ENCODE data around the gene CTSL.

Gene CTSL

GRCh38 chr9:87701491-87701890 is 24.4 kb upstream of the CTSL start:
- Histone ChIP-seq H3K27ac (ENCODE audit: low read depth in 2 of 2, low read length in 2 of 2) (no peak overlapping the region), H3K36me3 (ENCODE audit: control insufficient read depth in 2 of 2, insufficient read depth in 2 of 2, low read length in 2 of 2) (peaks cover 4 to 6% of the 10 kb centered on the region in 2 donors), H3K4me1 (ENCODE audit: control insufficient read depth in 2 of 2, insufficient read depth in 2 of 2, low read length in 2 of 2) (no peaks in the 10 kb centered on the region), H3K9ac (ENCODE audit: low read depth in 1 of 2, low read length in 2 of 2) (no peak overlapping the region), H3K4me3 (ENCODE audit: low read length in 2 of 2) (no peak overlapping the region), H3K27me3 (ENCODE audit: control insufficient read depth in 2 of 2, insufficient read depth in 2 of 2, low read length in 2 of 2) (no peaks in the 10 kb centered on the region), H3K9me3 (ENCODE audit: control insufficient read depth in 2 of 2, low read length in 2 of 2) (no peaks in the 10 kb centered on the region)

DNA sequence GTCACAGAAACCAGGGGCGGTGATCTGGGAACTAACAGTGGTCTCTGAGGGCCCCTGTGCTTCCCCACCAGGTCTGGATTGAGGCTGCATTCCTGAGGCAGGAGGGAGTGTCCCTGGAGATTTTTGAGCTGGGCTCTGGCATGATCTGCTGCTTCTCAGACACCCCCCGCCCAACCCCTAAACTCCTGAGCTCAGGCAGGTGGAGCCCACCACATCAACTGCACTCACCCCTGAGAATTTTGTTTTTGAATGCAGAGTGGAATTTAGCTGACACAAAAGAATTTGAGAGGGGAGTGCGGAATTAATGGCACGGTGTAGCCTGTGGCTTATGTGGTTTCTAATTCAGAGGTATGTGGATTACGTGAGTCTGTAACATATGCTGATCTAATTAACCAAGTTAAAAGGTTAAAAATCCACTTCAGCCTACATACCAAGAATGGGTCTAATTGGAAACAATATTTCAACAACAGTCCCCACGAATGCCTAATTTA is 23.9 kb upstream of the CTSL start:
- H3K27ac ChIP-seq (ENCODE audit: low read depth in 2 of 2, low read length in 2 of 2): no peak overlapping the region
- no peaks in the 10 kb centered on the region for H3K27me3 ChIP-seq (ENCODE audit: control insufficient read depth in 2 of 2, insufficient read depth in 2 of 2, low read length in 2 of 2)
- no peaks in the 10 kb centered on the region for H3K4me1 ChIP-seq (ENCODE audit: control insufficient read depth in 2 of 2, insufficient read depth in 2 of 2, low read length in 2 of 2)
- H3K9ac ChIP-seq (ENCODE audit: low read depth in 1 of 2, low read length in 2 of 2): no peak overlapping the region
- peaks cover 4 to 11% of the 10 kb centered on the region in 2 donors for H3K36me3 ChIP-seq (ENCODE audit: control insufficient read depth in 2 of 2, insufficient read depth in 2 of 2, low read length in 2 of 2)
- H3K9me3 ChIP-seq (ENCODE audit: control insufficient read depth in 2 of 2, low read length in 2 of 2): no peaks in the 10 kb centered on the region
- H3K4me3 ChIP-seq (ENCODE audit: low read length in 2 of 2): no peak overlapping the region

GRCh38 chr9:87702921-87703320 is 23.0 kb upstream of the CTSL start:
- Histone ChIP-seq H3K9me3 (ENCODE audit: control insufficient read depth in 2 of 2, low read length in 2 of 2) (no peaks in the 10 kb centered on the region), H3K4me1 (ENCODE audit: control insufficient read depth in 2 of 2, insufficient read depth in 2 of 2, low read length in 2 of 2) (no peaks in the 10 kb centered on the region), H3K36me3 (ENCODE audit: control insufficient read depth in 2 of 2, insufficient read depth in 2 of 2, low read length in 2 of 2) (peaks cover 4 to 14% of the 10 kb centered on the region in 2 donors), H3K27ac (ENCODE audit: low read depth in 2 of 2, low read length in 2 of 2) (no peak overlapping the region), H3K4me3 (ENCODE audit: low read length in 2 of 2) (no peak overlapping the region), H3K9ac (ENCODE audit: low read depth in 1 of 2, low read length in 2 of 2) (no peak overlapping the region), H3K27me3 (ENCODE audit: control insufficient read depth in 2 of 2, insufficient read depth in 2 of 2, low read length in 2 of 2) (no peaks in the 10 kb centered on the region)

DNA sequence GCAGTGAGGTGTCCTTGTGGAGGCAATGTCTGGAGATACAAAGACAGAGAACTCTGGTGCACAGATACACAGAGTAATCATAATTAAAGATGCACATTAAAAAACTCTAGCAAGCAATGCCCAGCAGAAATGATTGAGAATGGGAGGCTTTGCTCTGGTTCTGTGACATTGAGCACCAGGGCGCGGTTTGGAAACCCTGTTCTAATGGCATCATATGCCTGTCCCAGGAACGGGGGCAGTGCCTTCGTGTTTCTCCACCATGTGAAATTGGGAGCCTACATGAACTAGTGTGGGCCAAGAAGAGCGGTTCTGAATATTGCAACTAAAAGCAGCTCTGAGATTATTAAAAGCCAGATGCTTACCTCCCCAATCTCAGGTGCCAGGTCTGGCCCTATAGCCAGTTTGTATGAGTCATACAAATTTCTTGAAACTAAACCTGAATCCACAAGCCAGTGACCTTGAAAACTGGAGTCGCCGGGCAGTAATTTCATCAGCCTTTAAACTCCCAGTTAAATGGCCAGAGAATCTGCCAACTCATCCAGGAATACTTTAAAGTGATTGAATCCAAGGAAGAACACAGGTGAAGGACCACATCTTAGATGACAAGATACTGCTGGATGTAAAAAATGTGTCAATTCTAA is 22.2 kb upstream of the CTSL start:
- Histone ChIP-seq H3K9ac (ENCODE audit: low read depth in 1 of 2, low read length in 2 of 2) (no peak overlapping the region), H3K4me3 (ENCODE audit: low read length in 2 of 2) (no peak overlapping the region), H3K4me1 (ENCODE audit: control insufficient read depth in 2 of 2, insufficient read depth in 2 of 2, low read length in 2 of 2) (no peaks in the 10 kb centered on the region), H3K27me3 (ENCODE audit: control insufficient read depth in 2 of 2, insufficient read depth in 2 of 2, low read length in 2 of 2) (no peaks in the 10 kb centered on the region), H3K9me3 (ENCODE audit: control insufficient read depth in 2 of 2, low read length in 2 of 2) (no peaks in the 10 kb centered on the region), H3K27ac (ENCODE audit: low read depth in 2 of 2, low read length in 2 of 2) (no peak overlapping the region), H3K36me3 (ENCODE audit: control insufficient read depth in 2 of 2, insufficient read depth in 2 of 2, low read length in 2 of 2) (peaks cover 4 to 14% of the 10 kb centered on the region in 2 donors)

DNA sequence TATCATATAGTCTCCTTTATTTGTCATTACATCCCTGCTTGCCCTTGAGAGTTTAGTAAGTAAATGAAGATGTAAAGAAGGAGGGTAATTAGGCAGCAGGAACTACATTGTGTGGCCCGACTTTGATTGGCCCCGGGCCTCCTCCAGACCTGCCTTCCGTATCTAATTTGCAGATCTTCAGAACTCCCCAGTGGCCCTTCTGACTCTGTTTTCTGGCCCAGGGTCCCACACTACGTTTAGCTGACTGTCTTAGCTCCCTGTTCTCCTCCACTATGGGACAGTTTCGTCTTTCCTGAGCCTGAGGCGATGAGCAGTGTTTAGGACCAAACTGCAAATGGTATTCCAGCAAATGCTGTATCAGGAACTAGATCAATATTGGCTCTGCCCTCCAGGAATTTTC is 21.6 kb upstream of the CTSL start:
- Histone ChIP-seq H3K9ac (ENCODE audit: low read depth in 1 of 2, low read length in 2 of 2) (no peak overlapping the region), H3K4me3 (ENCODE audit: low read length in 2 of 2) (no peak overlapping the region), H3K36me3 (ENCODE audit: control insufficient read depth in 2 of 2, insufficient read depth in 2 of 2, low read length in 2 of 2) (peaks cover 4 to 14% of the 10 kb centered on the region in 2 donors), H3K9me3 (ENCODE audit: control insufficient read depth in 2 of 2, low read length in 2 of 2) (no peaks in the 10 kb centered on the region), H3K27me3 (ENCODE audit: control insufficient read depth in 2 of 2, insufficient read depth in 2 of 2, low read length in 2 of 2) (no peaks in the 10 kb centered on the region), H3K4me1 (ENCODE audit: control insufficient read depth in 2 of 2, insufficient read depth in 2 of 2, low read length in 2 of 2) (no peaks in the 10 kb centered on the region), H3K27ac (ENCODE audit: low read depth in 2 of 2, low read length in 2 of 2) (no peak overlapping the region)

GRCh38 chr9:87706066-87706739 is 19.7 kb upstream of the CTSL start:
- Histone ChIP-seq H3K9me3 (ENCODE audit: control insufficient read depth in 2 of 2, low read length in 2 of 2) (no peaks in the 10 kb centered on the region), H3K4me1 (ENCODE audit: control insufficient read depth in 2 of 2, insufficient read depth in 2 of 2, low read length in 2 of 2) (no peaks in the 10 kb centered on the region), H3K27ac (ENCODE audit: low read depth in 2 of 2, low read length in 2 of 2) (no peak overlapping the region), H3K36me3 (ENCODE audit: control insufficient read depth in 2 of 2, insufficient read depth in 2 of 2, low read length in 2 of 2) (peaks cover 4 to 14% of the 10 kb centered on the region in 2 donors), H3K9ac (ENCODE audit: low read depth in 1 of 2, low read length in 2 of 2) (no peak overlapping the region), H3K4me3 (ENCODE audit: low read length in 2 of 2) (no peak overlapping the region), H3K27me3 (ENCODE audit: control insufficient read depth in 2 of 2, insufficient read depth in 2 of 2, low read length in 2 of 2) (no peaks in the 10 kb centered on the region)

- H3K9me3 ChIP-seq (ENCODE audit: control insufficient read depth in 2 of 2, low read length in 2 of 2): no peaks in the 10 kb centered on the region
- H3K4me1 ChIP-seq (ENCODE audit: control insufficient read depth in 2 of 2, insufficient read depth in 2 of 2, low read length in 2 of 2): peaks cover 0 to under 1% of the 10 kb centered on the region in 2 donors
- H3K27ac ChIP-seq (ENCODE audit: low read depth in 2 of 2, low read length in 2 of 2): no peak overlapping the region
- H3K9ac ChIP-seq (ENCODE audit: low read depth in 1 of 2, low read length in 2 of 2): no peak overlapping the region
- no peak overlapping the region for H3K4me3 ChIP-seq (ENCODE audit: low read length in 2 of 2)
- no peaks in the 10 kb centered on the region for H3K27me3 ChIP-seq (ENCODE audit: control insufficient read depth in 2 of 2, insufficient read depth in 2 of 2, low read length in 2 of 2)
- peaks cover 4 to 12% of the 10 kb centered on the region in 2 donors for H3K36me3 ChIP-seq (ENCODE audit: control insufficient read depth in 2 of 2, insufficient read depth in 2 of 2, low read length in 2 of 2)
Observed at GRCh38 chr9:87707805-87708506, 18.0 kb upstream of the CTSL start.

GRCh38 chr9:87708546-87708945 is 17.4 kb upstream of the CTSL start:
- peaks cover 4 to 8% of the 10 kb centered on the region in 2 donors for H3K36me3 ChIP-seq (ENCODE audit: control insufficient read depth in 2 of 2, insufficient read depth in 2 of 2, low read length in 2 of 2)

DNA sequence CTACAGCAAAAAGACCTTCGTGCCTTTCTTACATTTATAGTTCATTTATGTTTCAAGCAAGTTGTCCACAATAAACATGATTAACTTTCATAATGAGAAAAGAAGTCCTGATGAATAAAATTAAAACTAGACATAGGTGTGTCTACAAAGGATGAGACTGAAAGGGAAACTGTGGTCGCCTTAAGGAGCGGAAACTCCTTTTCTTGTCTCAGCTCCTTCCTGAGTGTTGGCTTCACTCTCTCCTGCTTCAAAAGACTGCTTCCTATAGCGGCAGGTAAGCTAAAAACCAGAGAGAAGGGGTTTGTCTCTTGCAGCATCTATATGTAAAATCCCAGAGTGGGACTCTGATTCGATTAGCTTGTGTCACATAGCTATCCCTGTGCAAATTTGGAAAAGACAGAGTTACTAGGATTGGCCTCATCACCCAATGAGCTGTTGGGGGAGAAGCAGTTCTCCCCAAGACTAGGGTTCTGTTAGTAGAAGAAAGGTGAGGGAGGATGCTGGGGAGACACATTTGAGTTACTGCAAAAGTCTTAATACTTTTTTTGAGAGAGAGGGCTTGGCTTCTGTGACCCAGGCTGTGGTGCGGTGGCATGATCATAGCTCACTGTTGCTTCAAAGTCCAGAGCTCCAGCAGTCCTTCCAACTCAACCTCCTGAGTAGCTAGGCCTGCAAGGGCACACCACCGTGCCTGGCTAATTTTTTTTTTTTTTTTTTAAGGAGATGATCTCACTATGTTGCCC is 16.8 kb upstream of the CTSL start:
- Histone ChIP-seq H3K36me3 (ENCODE audit: control insufficient read depth in 2 of 2, insufficient read depth in 2 of 2, low read length in 2 of 2) (peaks cover 4 to 8% of the 10 kb centered on the region in 2 donors), H3K4me1 (ENCODE audit: control insufficient read depth in 2 of 2, insufficient read depth in 2 of 2, low read length in 2 of 2) (peaks cover 0 to 2% of the 10 kb centered on the region in 2 donors), H3K4me3 (ENCODE audit: low read length in 2 of 2) (no peak overlapping the region), H3K27me3 (ENCODE audit: control insufficient read depth in 2 of 2, insufficient read depth in 2 of 2, low read length in 2 of 2) (no peaks in the 10 kb centered on the region), H3K9ac (ENCODE audit: low read depth in 1 of 2, low read length in 2 of 2) (no peak overlapping the region), H3K27ac (ENCODE audit: low read depth in 2 of 2, low read length in 2 of 2) (no peak overlapping the region), H3K9me3 (ENCODE audit: control insufficient read depth in 2 of 2, low read length in 2 of 2) (no peaks in the 10 kb centered on the region)

More at GRCh38 chr9:87708546-87708945, 17.4 kb upstream of the CTSL start:
- no peak overlapping the region for H3K4me3 ChIP-seq (ENCODE audit: low read length in 2 of 2)
- H3K27ac ChIP-seq (ENCODE audit: low read depth in 2 of 2, low read length in 2 of 2): no peak overlapping the region
- no peaks in the 10 kb centered on the region for H3K27me3 ChIP-seq (ENCODE audit: control insufficient read depth in 2 of 2, insufficient read depth in 2 of 2, low read length in 2 of 2)
- no peaks in the 10 kb centered on the region for H3K9me3 ChIP-seq (ENCODE audit: control insufficient read depth in 2 of 2, low read length in 2 of 2)
- H3K9ac ChIP-seq (ENCODE audit: low read depth in 1 of 2, low read length in 2 of 2): no peak overlapping the region
- H3K4me1 ChIP-seq (ENCODE audit: control insufficient read depth in 2 of 2, insufficient read depth in 2 of 2, low read length in 2 of 2): peaks cover 0 to 2% of the 10 kb centered on the region in 2 donors

Data from mucosa of rectum (tissue), 2 donors.